Activated CD4-positive, alpha-beta T cell treated with anti-CD3 and anti-CD28 coated beads, Interleukin-10, Interleukin-2, amounts not matched to agents 100 ng/mL and 50 ng/mL, durations not matched to agents 16 hours and 8 hours (primary cell): ENCODE data around the gene TEX13D.
"Not testable (repeated sequence)": the region's sequence is repeated elsewhere in the genome, so short reads cannot be mapped to it uniquely, and the experiment has no call there.

Source experiments
- DNase-seq: peaks from one replicate; pipeline ENCODE4 v3.0.0-alpha.2; 2020

The TEX13D gene

GRCh38 chrX:124332481-124333424 lies at the start of gene TEX13D:
Gene TEX13D (plus strand): TSS chrX:124332660. CDS start chrX:124332918, 258 bp downstream.
- no peak for DNase-seq

GRCh38 chrX:124289443-124289842 lies 43.0 kb upstream of the TEX13D start:
- no peak for DNase-seq

- no peak for DNase-seq
Observed at GRCh38 chrX:124293810-124294209, 38.6 kb upstream of the TEX13D start.

GRCh38 chrX:124299323-124299722 lies 33.1 kb upstream of the TEX13D start:
- not testable (repeated sequence) for DNase-seq

- DNase-seq = peak; percentile 78
Observed at GRCh38 chrX:124300405-124300804, 32.1 kb upstream of the TEX13D start.

- DNase-seq = no peak
Observed at GRCh38 chrX:124307253-124307907, 25.1 kb upstream of the TEX13D start.

GRCh38 chrX:124325732-124326131 lies 6.7 kb upstream of the TEX13D start:
- peak; percentile 17 for DNase-seq

GRCh38 chrX:124328765-124329164 lies 3.7 kb upstream of the TEX13D start:
- DNase-seq = no peak

- DNase-seq = no peak
Observed at GRCh38 chrX:124333862-124334261, 1.4 kb downstream of the TEX13D start.

GRCh38 chrX:124334555-124334954 lies 2.1 kb downstream of the TEX13D start:
- DNase-seq = not testable (repeated sequence)

GRCh38 chrX:124335598-124335997 lies 3.1 kb downstream of the TEX13D start:
- DNase-seq = no peak

- DNase-seq = peak; percentile 33
Observed at GRCh38 chrX:124337916-124338315, 5.5 kb downstream of the TEX13D start.

- DNase-seq = peak; percentile 51
Observed at GRCh38 chrX:124338733-124339514, 6.5 kb downstream of the TEX13D start.

- peak; percentile 69 for DNase-seq
Observed at GRCh38 chrX:124341396-124342132, 9.1 kb downstream of the TEX13D start.

- DNase-seq = peak; percentile 60
Observed at GRCh38 chrX:124342174-124342867, 9.9 kb downstream of the TEX13D start.

- DNase-seq = peak; percentile 44
Observed at GRCh38 chrX:124343016-124343415, 10.6 kb downstream of the TEX13D start.

GRCh38 chrX:124344246-124344645 lies 11.8 kb downstream of the TEX13D start:
- peak; percentile 50 for DNase-seq

GRCh38 chrX:124346117-124346876 lies 13.8 kb downstream of the TEX13D start, which contains the start of gene SH2D1A:
Gene SH2D1A (plus strand): TSS chrX:124346563. CDS start chrX:124346643, 80 bp downstream.
- DNase-seq = peak; percentile 73

GRCh38 chrX:124346877-124347241 lies 14.4 kb downstream of the TEX13D start:
- no peak for DNase-seq

- DNase-seq = peak; percentile 75
Observed at GRCh38 chrX:124347242-124347641, 14.8 kb downstream of the TEX13D start.

GRCh38 chrX:124348182-124348581 lies 15.7 kb downstream of the TEX13D start:
- peak; percentile 30 for DNase-seq
